H1 (cell line): ENCODE results near the gene BLOC1S4. TPM values are rescaled to one million over a fixed set of nuclear protein-coding genes. Genes with fewer than 3 reads are reported as not detected.

Experiments
- CTCF ChIA-PET: fragments of 300-600 bp; sonication (Branson Sonifier 250); formaldehyde crosslinking; loops from one replicate; lab custom pipeline; 2021; ENCODE audit not compliant: partially characterized antibody; lab: Charles Lee
- POLR2A ChIA-PET: fragments of 300-600 bp; sonication (Branson Sonifier 250); formaldehyde crosslinking; loops from one replicate; lab custom pipeline; 2021; ENCODE audit warnings: inconsistent platforms; ENCODE audit not compliant: partially characterized antibody; lab: Charles Lee
- DNase-seq, 2 experiments: peaks; one replicate each; pipeline versions ENCODE4 v3.0.0 to v3.0.0-alpha.2; 2010 to 2022; ENCODE audit warnings: low spot score in 2 of 2, low read depth in 1 of 2, mixed read lengths in 1 of 2
- FAIRE-seq: peaks from 2 replicates; lab custom pipeline; 2011; peaks lifted over from hg19 to GRCh38; lab: Jason Lieb, UNC
- H2AFZ ChIP-seq: 2 replicates; pipeline ENCODE4 v1.8.1; 2012; ENCODE audit warnings: low read length, inconsistent platforms
- H2AK5ac ChIP-seq: 2 replicates; pipeline ENCODE4 v1.6.1; 2013; ENCODE audit warnings: low read depth, low read length
- H2BK120ac ChIP-seq: replicated peaks from 2 replicates; pipeline ENCODE3; 2013; ENCODE audit warnings: low read depth, low read length, inconsistent platforms
- H2BK12ac ChIP-seq: 2 replicates; pipeline ENCODE4 v1.6.1; 2013; ENCODE audit warnings: low read depth, low read length
- H2BK15ac ChIP-seq: 2 replicates; pipeline ENCODE4 v1.6.1; 2013; ENCODE audit warnings: low read length
- H2BK20ac ChIP-seq: 2 replicates; pipeline ENCODE4 v1.6.1; 2013; ENCODE audit warnings: low read length
- H2BK5ac ChIP-seq: 2 replicates; pipeline ENCODE4 v1.6.1; 2013; ENCODE audit warnings: low read depth, low read length
- H3K14ac ChIP-seq: 2 replicates; pipeline ENCODE4 v1.6.1; 2013; ENCODE audit warnings: inconsistent platforms; ENCODE audit not compliant: insufficient read length
- H3K18ac ChIP-seq: 2 replicates; pipeline ENCODE4 v1.6.1; 2013; ENCODE audit warnings: low read length; ENCODE audit errors: extremely low read depth
- H3K23ac ChIP-seq: 2 replicates; pipeline ENCODE4 v1.6.1; 2013; ENCODE audit warnings: inconsistent platforms; ENCODE audit not compliant: insufficient read length
- H3K23me2 ChIP-seq: 2 replicates; pipeline ENCODE4 v1.6.1; 2013; ENCODE audit warnings: low read depth, low read length
- H3K27ac ChIP-seq: 2 replicates; pipeline ENCODE4 v1.6.1; 2011; ENCODE audit warnings: low read depth, low read length, inconsistent platforms
- H3K27me3 ChIP-seq, 4 experiments: replicated peaks in 1 of 4; 1 replicate in 1 of 4; 2 replicates in 3 of 4; pipeline versions ENCODE4 v1.6.1 to v1.8.1; 2011 to 2013; ENCODE audit warnings: low read length in 3 of 4, mild to moderate bottlenecking in 3 of 4, inconsistent platforms in 2 of 4, mixed read lengths in 2 of 4, moderate library complexity in 1 of 4; ENCODE audit not compliant: control insufficient read depth in 3 of 4, insufficient read depth in 3 of 4; ENCODE audit errors: extremely low read depth in 1 of 4
- H3K36me3 ChIP-seq, 4 experiments: 2 replicates each; pipeline versions ENCODE4 v1.6.1 to v1.8.1; 2011 to 2013; ENCODE audit warnings: mild to moderate bottlenecking in 4 of 4, low read length in 3 of 4, moderate library complexity in 2 of 4, control low read depth in 1 of 4, inconsistent platforms in 1 of 4; ENCODE audit not compliant: insufficient read depth in 4 of 4, control insufficient read depth in 2 of 4
- H3K4ac ChIP-seq: replicated peaks from 2 replicates; pipeline ENCODE3; 2013; ENCODE audit warnings: low read length, low read depth, mixed read lengths, inconsistent platforms; ENCODE audit not compliant: insufficient read length
- H3K4me1 ChIP-seq, 4 experiments: replicated peaks in 1 of 4; 1 replicate in 1 of 4; 2 replicates in 3 of 4; pipeline versions ENCODE4 v1.6.1 to v1.8.1; 2011 to 2013; ENCODE audit warnings: low read length in 3 of 4, inconsistent platforms in 2 of 4, mixed read lengths in 1 of 4; ENCODE audit not compliant: insufficient read depth in 4 of 4, control insufficient read depth in 3 of 4
- H3K4me2 ChIP-seq, 2 experiments: 2 replicates each; pipeline versions ENCODE4 v1.6.1 to v1.8.1; 2011 to 2013; ENCODE audit warnings: low read depth in 2 of 2, low read length in 2 of 2, control low read depth in 1 of 2, inconsistent platforms in 1 of 2, mild to moderate bottlenecking in 1 of 2; ENCODE audit not compliant: insufficient read depth in 1 of 2
- H3K4me3 ChIP-seq, 4 experiments: fragments of 200-600, 300-600 bp in 1 of 4; sonication (generic), shearing (Covaris generic), sonication (Bioruptor Twin) in 1 of 4; 2 replicates each; pipeline versions ENCODE4 v1.5.1 to v1.8.1; 2011 to 2016; ENCODE audit warnings: low read length in 4 of 4, low read depth in 3 of 4, control low read depth in 2 of 4, inconsistent platforms in 2 of 4, mild to moderate bottlenecking in 2 of 4, mixed read lengths in 1 of 4, moderate library complexity in 1 of 4; ENCODE audit not compliant: insufficient read depth in 2 of 4; ENCODE audit errors: extremely low read depth in 1 of 4
- H3K56ac ChIP-seq: replicated peaks from 2 replicates; pipeline ENCODE3; 2013; ENCODE audit warnings: low read depth, mild to moderate bottlenecking, mixed read lengths, low read length, inconsistent platforms; ENCODE audit not compliant: insufficient read length
- H3K79me1 ChIP-seq: 2 replicates; pipeline ENCODE4 v1.6.1; 2013; ENCODE audit warnings: low read depth, low read length, control low read depth
- H3K79me2 ChIP-seq, 2 experiments: 2 replicates each; pipeline versions ENCODE4 v1.6.1 to v1.8.1; 2012 to 2013; ENCODE audit warnings: low read length in 2 of 2, mild to moderate bottlenecking in 2 of 2, inconsistent platforms in 1 of 2; ENCODE audit not compliant: insufficient read depth in 2 of 2, control insufficient read depth in 1 of 2
- H3K9ac ChIP-seq, 4 experiments: replicated peaks in 1 of 4; 1 replicate in 1 of 4; 2 replicates in 3 of 4; pipeline versions ENCODE4 v1.6.1 to v1.8.1; 2011 to 2013; ENCODE audit warnings: low read depth in 3 of 4, low read length in 3 of 4, control low read depth in 2 of 4, mild to moderate bottlenecking in 2 of 4, moderate library complexity in 2 of 4, inconsistent platforms in 1 of 4; ENCODE audit errors: extremely low read depth in 1 of 4
- H3K9me3 ChIP-seq, 2 experiments: 2 replicates each; pipeline versions ENCODE4 v1.6.1 to v1.8.1; 2012 to 2013; ENCODE audit warnings: mild to moderate bottlenecking in 2 of 2, moderate library complexity in 2 of 2, control low read depth in 1 of 2, inconsistent platforms in 1 of 2, low read depth in 1 of 2, low read length in 1 of 2, mixed read lengths in 1 of 2; ENCODE audit not compliant: insufficient read depth in 2 of 2
- H4K20me1 ChIP-seq, 2 experiments: replicated peaks in 1 of 2; 2 replicates each; pipeline versions ENCODE3 to v1.8.1; 2011 to 2013; ENCODE audit warnings: inconsistent platforms in 2 of 2, low read length in 2 of 2, mild to moderate bottlenecking in 1 of 2; ENCODE audit not compliant: insufficient read depth in 2 of 2, control insufficient read depth in 1 of 2
- H4K5ac ChIP-seq: 2 replicates; pipeline ENCODE4 v1.6.1; 2013; ENCODE audit warnings: low read length, low read depth, mixed read lengths, inconsistent platforms; ENCODE audit not compliant: insufficient read length
- H4K8ac ChIP-seq: 2 replicates; pipeline ENCODE4 v1.8.0; 2013; ENCODE audit warnings: mild to moderate bottlenecking, moderate library complexity, low read length, inconsistent platforms; ENCODE audit not compliant: insufficient read depth; ENCODE audit errors: extremely low read depth
- H4K91ac ChIP-seq: replicated peaks from 2 replicates; pipeline ENCODE3; 2013; ENCODE audit warnings: low read length, mixed read lengths, inconsistent platforms; ENCODE audit not compliant: insufficient read length
- EGR1 ChIP-seq: IDR thresholded peaks from 2 replicates; pipeline ENCODE4 v1.6.1; 2011; ENCODE audit warnings: low read depth, low read length, borderline replicate concordance
- SIX5 ChIP-seq: IDR thresholded peaks from 2 replicates; pipeline ENCODE4 v1.6.1; 2011; ENCODE audit warnings: mild to moderate bottlenecking, low read depth, low read length
- WGBS, 2 experiments: shearing (Covaris generic) in 1 of 2; methylation state at CpG; one replicate each; pipeline versions ENCODE4 v1.1.6 to v1.1.7; 2013 to 2015; ENCODE audit warnings: low lambda C conversion rate in 2 of 2, mixed read lengths in 2 of 2, inconsistent platforms in 1 of 2, low coverage in 1 of 2, missing lambda C conversion rate in 1 of 2; ENCODE audit not compliant: insufficient replicate concordance in 2 of 2, insufficient coverage in 1 of 2, insufficient read length in 1 of 2; ENCODE audit errors: extremely low coverage in 1 of 2, missing lambda C conversion rate in 1 of 2; 5-methylcytosine and 5-hydroxymethylcytosine counted together
- polyA plus RNA-seq, 7 experiments: library from polyadenylated mRNA; depleted of rRNA in 3 of 7; stranded (reverse) in 5 of 7; unstranded in 2 of 7; fragments of >200 nt in 5 of 7; fragments of 200-250 nt in 2 of 7; gene quantifications; 1 replicate in 5 of 7; 2 replicates in 1 of 7; 4 replicates in 1 of 7; pipeline versions ENCODE4 v1.2.1 to v1.2.3, GENCODE V29; 2011 to 2013; ENCODE audit warnings: missing spikeins in 2 of 7, mixed read lengths in 2 of 7
- total RNA-seq: library from RNA; stranded (reverse); fragmentation: NEBNext Ultra II Directional; extraction: Animal tissue kit (Norgen Biotek cat#: 25700); gene quantifications from 2 replicates; pipeline ENCODE4 v1.2.1, GENCODE V29; 2021

BLOC1S4 gene
- total and polyA plus RNA-seq, 2 of the 8 experiments (the other 6 are each of a cell fraction or from before 2014, with no cell fraction given): 19.1 to 27.8 TPM

GRCh38 chr4:6749340-6750171, 33.6 kb downstream of the BLOC1S4 start:
- Histone ChIP-seq H3K4ac (no peak overlapping the region), H4K5ac (no peak overlapping the region), H3K27ac (no peak overlapping the region), H3K79me2 (no peaks in the 10 kb centered on the region), H2AFZ (no peak overlapping the region), H3K23ac (no peak overlapping the region), H3K56ac (no peak overlapping the region), H3K79me1 (no peaks in the 10 kb centered on the region), H4K20me1 (no peaks in the 10 kb centered on the region), H3K9ac (no peak overlapping the region), H2BK120ac (no peak overlapping the region), H4K91ac (no peak overlapping the region), H3K27me3 (no peaks in the 10 kb centered on the region), H2BK15ac (no peak overlapping the region), H3K4me3 (no peak overlapping the region), H3K14ac (no peak overlapping the region), H2BK12ac (no peak overlapping the region), H4K8ac (no peak overlapping the region; the same call in none of the 2 replicates), H3K36me3 (no peaks in the 10 kb centered on the region), H2BK20ac (no peak overlapping the region), H3K4me2 (no peak overlapping the region), H2AK5ac (no peak overlapping the region), H2BK5ac (no peak overlapping the region), H3K4me1 (peaks cover 0 to 6% (median 0%) of the 10 kb centered on the region in 4 experiments; a peak in 2 of 7 replicates), H3K23me2 (no peaks in the 10 kb centered on the region), H3K18ac (no peak overlapping the region), H3K9me3 (no peaks in the 10 kb centered on the region)
- CTCF ChIA-PET: interaction anchor here (0.9 to 1.2 kb wide), 5 partner anchors 9 to 157 kb away, joined by 3 to 6 read pairs (median 3); no protein-coding TSS in a partner anchor
- FAIRE-seq: no peak
- no peak for DNase-seq
- TF ChIP-seq SIX5 (no peak), EGR1 (no peak)
- POLR2A ChIA-PET: interaction anchor here (0.7 kb wide), 1 partner anchor 223 kb away, joined by 4 read pairs; no protein-coding TSS in a partner anchor
- WGBS, 2 experiments: 87% methylated on average over 22 of the region's 25 CpGs; no CpG with 5 or more reads in 1 of the 2 experiments
